Central memory CD4-positive, alpha-beta T cell (primary cell): ENCODE data around the gene ARFGEF2.

Experiments
- DNase-seq: peaks from one replicate; pipeline ENCODE4 v3.0.0; 2022

ARFGEF2 gene

DNA sequence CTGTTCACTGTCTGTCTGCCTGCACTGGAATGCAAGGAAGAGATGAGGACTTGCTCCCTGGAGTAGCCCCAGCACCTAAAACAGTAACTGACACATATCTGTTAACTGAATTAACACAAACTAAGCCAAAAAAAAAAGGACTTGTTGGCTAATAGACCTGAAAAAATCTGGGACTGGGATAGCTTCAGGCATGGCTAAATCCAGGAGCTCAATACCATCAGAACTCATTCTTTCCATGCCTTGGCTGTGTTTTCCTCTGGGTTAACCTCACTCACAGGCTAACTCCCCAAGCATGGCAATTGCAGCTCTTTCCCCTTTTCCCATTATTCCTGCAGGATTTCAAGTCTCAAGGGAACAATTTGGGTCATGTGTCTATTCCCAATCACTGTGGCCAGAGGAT is 21.6 kb upstream of the ARFGEF2 start:
- DNase-seq, result no peak

DNA sequence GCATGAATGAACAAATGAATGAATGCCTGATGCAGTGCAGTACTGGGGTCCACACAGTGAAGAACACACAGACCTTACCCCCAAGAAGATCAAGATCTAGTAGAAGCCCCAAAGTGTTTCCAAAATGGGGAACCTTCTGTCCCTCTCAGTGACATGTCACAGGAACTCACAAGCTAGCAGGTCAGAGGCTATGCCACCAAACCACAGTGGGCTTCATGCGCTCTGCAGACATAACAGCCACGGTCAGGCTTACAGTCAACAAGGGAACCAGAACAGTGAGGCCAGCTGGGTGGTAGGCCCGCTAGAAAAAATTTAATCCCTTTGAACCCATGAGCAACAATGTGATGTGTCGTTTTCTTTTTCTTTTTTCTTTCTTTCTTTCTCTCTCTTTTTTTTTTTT is 20.2 kb upstream of the ARFGEF2 start:
- no peak for DNase-seq

DNA sequence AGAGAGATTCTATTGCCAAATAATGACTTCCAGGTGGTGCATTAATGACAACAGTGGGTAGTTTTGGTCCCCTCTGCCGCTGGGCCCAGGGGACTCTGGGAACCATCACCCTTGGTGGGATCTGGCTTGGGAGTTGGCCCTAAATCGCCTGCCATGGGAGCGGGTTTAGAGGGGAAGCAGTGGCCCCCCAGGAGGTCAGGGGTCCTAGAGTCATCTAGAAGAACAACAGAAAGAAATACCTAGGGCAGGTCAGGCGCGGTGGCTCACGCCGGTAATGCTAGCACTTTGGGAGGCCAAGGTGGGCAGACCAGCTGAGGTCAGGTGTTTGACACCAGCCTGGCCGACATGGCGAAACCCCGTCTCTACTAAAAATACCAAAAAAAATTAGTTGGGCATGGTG is 17.8 kb upstream of the ARFGEF2 start:
- no peak for DNase-seq

DNA sequence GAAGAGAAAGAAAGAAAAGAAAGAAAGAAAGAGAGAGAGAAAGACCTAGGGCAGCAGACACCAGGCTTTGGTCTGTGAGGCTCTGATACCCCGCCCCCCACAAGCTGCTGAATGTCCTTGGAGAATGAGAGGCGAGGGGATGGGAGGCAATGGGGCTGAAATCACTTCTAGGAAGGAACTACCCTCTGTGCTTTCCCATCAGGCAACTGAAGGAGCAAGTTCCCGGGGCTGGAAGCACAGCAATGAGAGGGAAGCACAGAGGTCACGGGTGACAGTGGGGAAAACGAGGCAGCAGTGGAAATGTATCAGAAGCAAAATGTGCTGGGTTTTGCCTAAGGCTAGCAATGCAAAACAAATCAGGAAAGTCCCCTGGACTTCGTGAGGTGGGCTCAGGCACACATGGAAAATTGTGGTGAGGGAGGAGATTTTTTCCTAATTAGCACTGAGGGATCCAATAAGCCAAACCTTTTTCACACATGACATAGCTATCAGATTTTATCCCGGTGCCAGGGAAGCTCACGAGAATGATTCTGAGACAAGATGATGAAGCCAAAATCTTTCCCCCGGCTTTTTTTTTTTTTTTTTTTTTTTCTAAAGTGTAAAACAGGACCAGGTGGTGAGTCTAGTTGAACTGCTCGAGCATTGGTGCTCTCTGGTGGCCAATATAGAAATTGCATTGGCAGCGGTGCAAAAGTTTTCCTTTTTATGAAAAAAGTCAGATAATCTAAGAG is 16.8 kb upstream of the ARFGEF2 start:
- DNase-seq, result peak; percentile 56

DNA sequence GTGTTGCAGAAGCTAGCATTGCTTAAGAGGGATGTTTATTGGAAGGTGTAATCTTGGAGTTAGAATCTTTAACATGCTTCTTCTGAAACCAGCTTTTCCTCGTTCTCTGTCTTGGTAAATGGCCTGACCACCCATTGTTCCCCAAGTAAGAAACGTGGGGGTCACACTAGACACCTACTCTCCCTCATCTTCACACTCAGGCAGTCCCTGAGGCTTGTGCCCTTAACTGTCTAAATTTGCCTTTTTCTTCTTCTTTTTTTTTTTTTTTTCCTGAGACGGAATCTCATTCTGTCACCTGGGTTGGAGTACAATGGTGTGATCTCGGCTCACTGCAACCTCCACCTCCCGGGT is 16.2 kb upstream of the ARFGEF2 start:
- DNase-seq, result no peak

DNA sequence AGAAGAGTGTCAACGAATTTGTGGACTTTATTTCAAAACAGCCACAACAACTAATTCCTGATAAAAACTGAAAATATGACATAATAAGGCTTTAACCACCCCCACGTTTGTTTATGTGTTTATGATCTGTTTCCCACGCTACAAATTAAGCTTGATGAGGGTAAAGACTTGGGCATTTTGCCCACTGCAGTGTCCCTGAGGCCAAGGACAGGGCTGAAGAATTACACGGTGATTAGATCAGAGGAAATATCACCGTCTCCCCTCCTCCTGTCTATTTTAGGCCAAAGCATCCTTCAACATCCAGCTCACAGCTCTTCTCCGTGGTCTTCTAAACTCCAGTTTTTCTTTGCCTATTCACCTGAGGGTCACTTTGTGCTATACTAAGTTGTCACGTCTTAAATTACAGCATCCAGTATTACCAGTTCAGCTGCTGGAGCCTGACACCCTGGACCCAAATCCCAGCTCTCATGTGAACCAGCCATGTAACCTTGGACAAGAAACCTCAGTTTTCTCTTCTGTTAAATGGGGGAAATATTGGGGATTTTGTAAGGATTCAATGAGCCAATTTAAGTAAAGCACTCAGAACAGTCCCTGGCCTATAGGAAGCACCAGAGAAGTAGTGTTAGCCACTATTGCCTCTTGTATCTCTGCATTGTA is 15.2 kb upstream of the ARFGEF2 start:
- no peak for DNase-seq

DNA sequence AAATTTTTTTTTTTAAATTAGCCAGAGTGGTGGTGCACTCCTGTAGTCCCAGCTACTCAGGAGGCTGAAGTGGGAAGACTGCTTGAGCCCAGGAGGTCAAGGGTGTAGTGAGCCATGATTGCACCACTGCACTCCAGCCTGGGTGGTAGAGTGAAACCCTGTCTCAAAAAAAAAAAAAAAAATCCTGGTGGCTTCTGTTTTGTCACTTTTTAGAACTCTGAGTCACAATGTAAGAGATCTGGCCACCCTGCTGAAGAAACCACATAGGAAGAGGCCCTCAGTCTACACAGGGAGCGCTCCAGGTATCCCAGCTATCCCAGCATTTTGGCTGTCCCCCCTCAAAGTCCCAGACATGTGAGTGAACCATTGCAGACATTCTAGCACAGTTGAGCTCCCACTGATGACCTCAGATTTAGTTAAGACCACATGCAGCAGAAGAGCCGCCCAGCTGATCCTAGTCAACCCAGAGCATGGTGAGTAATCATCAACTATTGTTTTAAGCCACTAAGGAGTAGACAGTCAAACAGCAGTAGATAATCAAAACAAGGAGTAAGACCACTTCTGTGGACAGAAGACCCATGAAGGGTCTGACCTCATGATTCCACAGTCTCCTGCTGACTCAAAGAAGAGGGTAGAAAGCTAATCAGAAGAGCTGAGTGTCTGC is 12.7 kb upstream of the ARFGEF2 start:
- no peak for DNase-seq

DNA sequence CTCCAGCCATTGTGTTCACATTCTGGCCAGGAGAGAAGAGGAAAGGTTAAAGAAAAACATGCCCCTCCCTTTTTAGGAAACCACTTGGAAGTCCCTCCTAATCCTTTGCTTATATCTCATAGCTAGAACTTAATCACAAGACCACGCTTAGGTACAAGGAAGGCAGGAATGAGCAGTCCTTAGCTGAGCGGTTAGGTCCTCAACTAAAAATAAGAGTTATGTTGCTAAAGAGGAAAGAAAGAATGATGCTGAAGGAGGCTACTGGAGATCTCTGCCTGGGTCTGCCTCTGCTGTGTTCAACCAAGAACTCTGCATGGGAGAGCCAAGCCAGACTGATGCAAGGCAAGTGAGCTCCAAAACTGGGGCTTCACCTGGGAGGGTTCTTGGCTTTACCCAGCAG is 11.6 kb upstream of the ARFGEF2 start:
- no peak for DNase-seq

DNA sequence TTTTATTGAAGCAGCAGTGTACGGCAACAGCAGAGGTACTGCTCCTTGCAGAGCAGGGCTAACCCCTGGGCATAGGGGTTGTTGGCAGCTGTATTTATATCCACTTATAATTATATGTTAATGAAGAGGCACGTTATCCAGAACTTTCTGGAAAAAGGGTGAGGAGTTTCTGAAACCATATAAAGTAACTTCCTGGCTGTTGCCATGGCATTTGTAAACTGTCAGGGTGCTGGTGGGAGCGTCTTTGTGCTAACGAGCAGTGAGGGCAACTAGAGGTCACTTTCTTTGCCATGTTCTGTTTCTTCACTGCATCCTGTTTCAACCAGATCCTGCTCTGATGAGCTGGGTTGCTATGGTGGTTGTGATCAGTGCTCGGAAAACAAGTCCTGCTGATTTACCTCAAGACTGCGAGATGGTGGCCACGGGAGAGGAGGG is 11.1 kb upstream of the ARFGEF2 start:
- peak; percentile 53 for DNase-seq

DNA sequence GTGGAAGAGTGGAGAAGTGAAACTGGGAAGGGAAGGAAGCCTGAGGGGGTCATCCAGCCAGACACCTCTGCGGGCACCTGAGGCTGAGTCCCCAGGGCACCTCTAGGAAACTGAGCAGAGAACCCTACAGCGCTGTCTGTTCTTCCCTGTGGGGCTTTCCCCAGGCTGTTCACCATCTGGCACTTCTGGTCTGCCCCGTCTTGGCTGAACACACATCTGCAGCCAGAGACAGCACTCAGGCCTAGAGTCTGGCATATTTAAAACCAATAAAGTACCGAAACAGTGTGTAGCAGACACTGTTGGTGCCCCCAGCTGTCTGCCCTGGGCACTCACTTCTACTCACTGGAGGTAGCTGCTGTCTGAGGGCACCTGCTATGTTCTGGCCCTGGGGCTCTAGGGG is 9.4 kb upstream of the ARFGEF2 start:
- DNase-seq, result no peak

DNA sequence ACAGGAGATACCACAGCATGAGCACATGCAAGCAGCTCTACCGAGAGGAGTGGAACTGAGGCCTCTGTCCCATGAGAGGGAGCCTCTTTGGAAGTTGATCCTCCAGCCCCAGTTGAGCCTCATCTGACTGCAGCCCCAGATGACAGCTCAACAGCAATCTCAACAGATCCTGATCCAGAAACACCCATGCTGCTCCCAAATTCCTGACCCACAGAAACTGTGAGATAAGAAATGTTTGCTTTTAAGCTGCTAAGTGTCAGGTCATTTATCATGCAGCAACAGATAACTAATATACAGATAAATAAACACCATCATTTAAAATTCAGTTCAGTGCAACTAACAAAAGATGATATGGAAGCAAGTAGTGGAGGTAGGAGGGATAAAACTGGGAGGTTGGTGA is 4.8 kb upstream of the ARFGEF2 start:
- DNase-seq, result no peak

DNA sequence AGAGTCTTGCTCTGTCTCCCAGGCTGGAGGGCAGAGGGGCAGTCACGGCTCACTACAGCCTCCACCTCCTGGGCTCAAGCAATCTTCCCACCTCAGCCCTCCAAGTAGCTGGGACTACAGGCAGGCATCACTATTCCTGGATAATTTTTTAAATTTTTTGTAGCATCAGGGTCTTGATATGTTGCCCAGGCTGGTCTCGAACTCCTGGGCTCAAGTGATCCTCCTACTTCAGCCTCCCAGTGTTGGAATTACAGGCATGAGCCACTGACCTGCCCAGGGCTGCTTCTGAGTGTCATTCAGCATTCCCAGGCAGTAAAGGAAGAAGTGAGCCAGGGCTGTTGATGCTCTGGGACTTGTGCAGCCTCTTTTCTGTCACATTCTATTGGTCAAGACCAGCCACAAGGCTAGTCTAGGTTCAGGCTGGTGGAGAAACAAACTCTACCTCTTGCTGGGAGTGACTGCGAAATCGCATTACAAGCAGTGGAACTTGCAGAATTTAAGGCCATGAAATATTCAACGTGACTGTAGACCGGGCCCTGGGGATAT is 2.1 kb upstream of the ARFGEF2 start:
- no peak for DNase-seq

DNA sequence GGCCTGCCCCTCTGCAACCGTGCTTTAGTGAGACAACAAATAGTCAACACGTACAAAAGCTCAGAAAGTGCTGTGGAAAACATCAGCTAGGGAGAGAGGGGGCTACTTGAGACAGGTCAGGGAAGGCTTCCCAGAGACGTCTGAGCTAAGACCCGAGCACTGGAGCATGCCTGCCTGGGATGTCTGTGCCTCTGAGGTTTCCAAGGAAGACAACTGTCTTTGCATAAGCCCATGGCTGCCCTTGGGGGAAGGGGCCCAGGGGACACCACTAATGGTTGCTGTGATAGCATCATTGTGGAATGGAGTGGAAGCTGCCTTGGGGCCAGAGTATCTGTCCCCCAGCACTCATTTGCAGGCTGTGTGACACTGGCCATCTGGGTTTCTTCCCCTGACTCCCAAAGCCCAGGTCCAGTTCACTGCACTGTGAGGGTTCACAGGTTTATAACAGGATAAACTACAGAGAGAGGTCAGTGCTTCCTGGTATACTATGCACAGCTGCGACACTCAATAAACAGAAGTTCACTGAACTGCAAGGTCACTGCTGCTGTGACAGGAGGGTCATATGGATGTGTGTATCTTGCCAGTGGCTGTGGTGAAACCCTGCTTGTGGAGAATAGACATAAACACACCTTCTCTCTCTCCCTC is 1.5 kb upstream of the ARFGEF2 start:
- DNase-seq, result no peak

DNA sequence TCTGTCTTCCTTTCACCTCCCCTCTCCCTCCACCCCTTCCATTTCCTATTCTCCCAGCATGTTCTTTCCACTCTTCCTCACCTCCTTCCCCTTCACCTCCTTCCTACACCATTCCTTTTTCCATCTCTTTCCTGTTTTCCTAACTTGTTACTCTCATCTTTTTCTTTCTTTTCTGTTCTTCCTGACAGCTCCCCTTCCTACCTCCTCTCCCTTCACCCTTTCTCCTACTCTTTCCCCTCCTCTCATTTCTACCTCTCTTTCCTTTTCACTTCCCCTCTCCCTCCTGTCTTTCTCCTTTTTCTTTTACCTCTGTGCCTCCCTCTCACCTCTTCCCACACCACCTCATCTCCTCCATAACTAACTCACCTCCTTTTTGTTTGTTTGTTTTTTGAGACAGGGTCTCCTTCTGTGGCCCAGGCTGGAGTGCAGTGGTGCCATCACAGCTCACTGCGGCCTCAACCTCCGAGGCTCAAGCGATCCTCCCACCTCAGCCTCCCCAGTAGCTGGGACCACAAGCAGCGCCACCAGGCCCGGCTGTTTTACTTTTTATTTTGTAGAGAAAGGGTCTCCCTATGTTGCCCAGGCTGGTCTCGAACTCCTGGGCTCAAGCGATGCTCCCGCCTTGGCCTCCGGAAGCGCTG is 864 bp upstream of the ARFGEF2 start:
- no peak for DNase-seq

DNA sequence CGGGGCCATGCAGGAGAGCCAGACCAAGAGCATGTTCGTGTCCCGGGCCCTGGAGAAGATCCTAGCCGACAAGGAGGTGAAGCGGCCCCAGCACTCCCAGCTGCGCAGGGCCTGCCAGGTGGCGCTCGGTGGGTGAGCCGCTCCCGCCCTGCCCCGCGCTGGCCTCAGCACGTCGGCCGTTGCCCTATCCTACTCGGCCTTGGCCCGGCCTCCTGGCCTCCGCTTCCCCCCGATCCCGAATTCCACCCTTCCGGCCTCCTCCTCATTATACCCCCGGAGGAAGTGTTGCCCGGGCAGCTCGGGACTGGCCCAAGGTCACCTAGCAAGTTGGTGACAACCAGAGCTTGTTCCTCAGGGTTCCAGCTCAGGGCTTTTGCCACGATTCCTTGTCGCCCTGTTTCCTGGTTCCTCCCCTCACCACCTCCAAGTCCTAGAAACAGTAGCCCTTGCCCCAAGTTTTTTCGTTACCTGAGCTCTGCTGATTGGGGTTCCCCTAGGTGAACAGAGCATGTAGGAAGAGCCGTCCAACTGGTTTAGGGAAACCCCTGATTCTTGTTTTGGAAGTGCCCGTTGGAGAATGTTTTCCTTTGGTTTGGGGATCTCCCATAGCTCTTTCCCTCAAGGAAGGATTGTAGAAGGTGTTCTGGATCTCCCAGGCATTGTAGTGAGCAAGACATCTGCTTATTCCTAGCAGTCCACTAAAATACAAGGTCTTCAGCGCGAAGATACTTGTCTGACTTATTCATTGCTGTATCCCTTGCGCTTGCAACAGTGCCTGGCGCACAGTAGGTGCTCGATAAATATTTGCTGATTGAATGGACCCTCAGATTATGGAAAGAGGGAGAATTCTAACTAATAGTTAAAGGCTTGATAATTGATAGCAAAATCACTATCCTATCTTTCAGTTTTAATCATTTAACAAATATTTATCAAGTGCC is 641 bp downstream of the ARFGEF2 start:
- DNase-seq, result peak; percentile 15

DNA sequence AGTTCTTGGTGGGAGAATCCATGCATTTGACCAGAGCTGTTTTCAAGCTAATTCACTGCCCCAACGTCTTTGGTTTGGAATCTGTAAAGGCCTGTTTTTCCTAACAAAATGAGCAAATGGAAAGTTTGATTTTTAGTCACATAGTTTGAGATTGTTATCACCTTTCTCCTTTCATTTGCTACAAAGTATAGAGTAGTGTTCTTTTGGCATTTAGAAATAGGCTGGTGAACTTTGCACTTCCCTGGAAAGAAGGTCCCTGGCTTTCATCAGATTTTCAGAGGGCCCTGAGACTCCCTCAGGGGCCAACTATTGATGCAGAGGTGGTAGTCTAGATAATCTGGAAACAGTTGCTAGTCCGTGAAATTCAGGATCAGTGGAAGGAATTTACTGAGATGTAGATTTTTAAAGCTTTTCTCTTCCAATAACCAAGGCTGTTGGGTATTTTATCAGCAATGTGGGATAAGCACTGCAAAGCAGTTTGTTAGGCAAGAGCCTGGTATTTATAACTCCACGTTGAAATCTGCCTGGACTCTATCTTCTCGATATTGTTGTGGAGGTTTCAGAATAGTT is 1.7 kb downstream of the ARFGEF2 start:
- DNase-seq, result no peak

DNA sequence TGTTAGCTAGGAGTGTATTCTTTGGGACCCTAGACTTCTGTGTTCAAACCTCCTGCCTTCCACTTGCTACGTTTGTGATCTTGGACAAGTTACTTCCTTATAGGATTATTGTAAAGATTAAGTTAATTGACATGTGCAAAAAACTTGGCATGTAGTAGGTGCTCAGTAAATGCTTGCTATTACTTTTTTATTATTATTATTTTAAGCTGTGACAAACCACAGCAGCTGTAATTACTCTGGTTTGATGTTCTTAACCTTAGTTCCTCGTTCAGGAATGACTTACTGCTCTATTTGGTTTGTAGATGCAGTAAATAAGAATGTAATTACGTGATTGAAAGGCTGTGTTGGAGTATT is 3.2 kb downstream of the ARFGEF2 start:
- no peak for DNase-seq

DNA sequence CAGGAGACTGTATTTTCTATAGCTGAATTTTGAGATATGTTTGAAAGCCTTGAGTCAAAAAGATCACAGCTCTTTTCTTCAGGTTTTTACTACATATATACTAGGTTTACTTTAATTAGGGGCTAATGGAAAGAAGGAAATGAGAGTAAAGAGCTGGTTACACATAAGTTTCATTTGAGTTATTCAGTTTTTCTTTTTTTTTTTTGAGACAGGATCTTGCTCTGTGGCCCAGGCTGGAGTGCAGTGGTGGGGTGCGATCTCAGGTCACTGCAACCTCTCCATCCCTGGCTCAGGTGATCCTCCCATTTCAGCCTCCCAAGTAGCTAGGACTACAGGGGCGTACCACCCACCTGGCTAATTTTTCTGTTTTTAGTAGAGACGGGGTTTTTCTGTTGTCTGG is 4.8 kb downstream of the ARFGEF2 start:
- no peak for DNase-seq

DNA sequence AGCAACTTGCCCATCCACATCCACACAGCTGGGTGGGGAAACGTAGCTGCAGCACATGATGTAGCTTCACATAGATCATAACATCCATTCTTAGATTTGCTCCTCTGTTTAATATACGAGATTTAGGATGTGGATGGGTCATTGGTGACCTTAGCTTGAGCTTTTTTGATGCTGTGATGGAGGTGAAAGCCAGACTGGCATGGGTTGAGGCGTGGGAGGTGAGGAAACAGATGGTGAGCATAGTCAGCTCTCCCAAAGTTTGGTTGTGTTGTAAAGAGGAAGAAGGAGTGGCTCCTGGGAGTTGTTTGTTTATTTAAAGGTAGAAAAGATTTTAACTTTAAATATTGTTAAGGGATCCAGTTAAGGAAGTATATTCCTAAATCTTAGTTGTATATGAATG is 5.3 kb downstream of the ARFGEF2 start:
- no peak for DNase-seq

DNA sequence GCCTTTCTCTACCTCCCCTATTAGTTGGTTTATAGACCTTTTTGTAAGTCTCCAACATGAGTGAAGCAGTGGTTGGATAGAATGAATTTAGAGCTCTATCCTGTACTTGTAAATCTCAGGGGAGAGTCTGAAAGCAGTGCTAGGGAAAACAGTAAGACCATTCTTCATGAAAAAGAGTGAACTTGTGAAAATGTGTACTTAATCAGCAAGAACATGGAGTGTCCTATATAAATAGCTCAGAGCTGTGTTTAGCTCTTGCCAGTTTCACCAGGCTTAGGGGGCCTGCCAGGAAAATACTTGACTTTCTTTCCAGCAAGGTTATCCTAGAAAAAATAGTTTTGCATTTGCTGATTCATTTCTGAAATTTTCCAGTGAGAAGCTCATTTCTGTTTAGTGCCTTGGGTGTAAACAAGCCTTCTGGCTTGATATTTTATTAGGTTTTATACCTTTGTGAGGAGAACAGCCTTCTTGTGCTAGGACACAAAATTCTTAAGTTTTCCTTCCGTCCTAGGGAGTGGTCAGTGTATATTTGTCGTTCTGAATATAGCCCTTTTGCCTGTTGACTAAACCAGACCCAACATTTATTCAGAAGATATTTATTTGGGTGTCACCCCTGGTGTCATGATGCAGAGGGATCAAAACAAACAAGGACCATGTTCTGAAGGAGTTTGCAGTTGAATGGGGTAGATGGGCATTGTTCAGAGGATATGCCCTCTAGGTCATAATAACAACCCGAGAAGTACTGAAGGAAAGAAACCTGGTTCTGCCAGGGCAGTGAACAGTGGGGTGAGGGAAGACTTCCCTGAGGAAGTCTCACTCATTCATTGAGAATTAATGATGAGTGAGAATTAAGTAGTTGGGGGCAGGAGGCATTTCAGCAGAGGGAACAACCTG is 7.6 kb downstream of the ARFGEF2 start:
- no peak for DNase-seq
